ENCODE data around the gene ARHGEF6. TPM values are rescaled to one million over a fixed set of nuclear protein-coding genes. Genes with fewer than 3 reads are reported as not detected.

Gene ARHGEF6
- 5.4 and 10.8 TPM in 2 replicates for total RNA-seq

GRCh38 chrX:136780763-136781162 lies at the start of gene ARHGEF6:
Gene ARHGEF6, minus strand, starts transcription at chrX:136780932. Its CDS starts 50 bp downstream, at chrX:136780882.

GRCh38 chrX:136647677-136648360 lies 132.9 kb downstream of the ARHGEF6 start, which contains the start of gene CD40LG:
Gene CD40LG, plus strand, starts transcription at chrX:136648158. Its CDS starts 91 bp downstream, at chrX:136648249.

Other genes starting within 250 kb of the ARHGEF6 start
- gene VGLL1, start 248.7 kb downstream of the ARHGEF6 start, total RNA-seq, result not detected in 2 replicates
- gene CD40LG, start 132.8 kb downstream of the ARHGEF6 start, total RNA-seq, result not detected in 2 replicates
- 103 and 142 TPM in 2 replicates for gene RBMX, start 99.8 kb upstream of the ARHGEF6 start, total RNA-seq

All from pericardium fibroblast (primary cell).